GM19043 (cell line): ENCODE measurements around the gene SLC6A3.

ENCODE experiments used
- ATAC-seq: cut with Tn5 transposase; IDR thresholded peaks from one replicate; pipeline ENCODE4 v1.9.1; 2021; ENCODE audit warnings: low read depth; ENCODE audit not compliant: unreplicated experiment

Gene SLC6A3

DNA sequence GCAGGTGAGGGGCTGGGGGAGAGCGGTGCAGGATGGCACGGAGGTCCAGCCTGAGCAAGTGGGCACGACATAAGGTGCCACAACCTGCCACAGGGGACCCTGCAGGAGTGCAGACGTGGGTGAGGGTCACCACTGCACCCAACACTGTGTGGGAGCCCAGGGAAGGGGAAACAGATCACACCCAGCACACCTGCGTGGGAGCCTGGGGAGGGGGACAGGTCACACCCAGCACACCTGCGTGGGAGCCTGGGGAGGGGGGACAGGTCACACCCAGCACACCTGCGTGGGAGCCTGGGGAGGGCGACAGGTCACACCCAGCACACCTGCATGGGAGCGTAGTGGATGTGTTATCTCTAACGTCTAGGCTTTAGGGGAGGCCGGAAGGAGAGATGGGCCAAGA is 53.0 kb downstream of the SLC6A3 start:
- ATAC-seq = no peak

DNA sequence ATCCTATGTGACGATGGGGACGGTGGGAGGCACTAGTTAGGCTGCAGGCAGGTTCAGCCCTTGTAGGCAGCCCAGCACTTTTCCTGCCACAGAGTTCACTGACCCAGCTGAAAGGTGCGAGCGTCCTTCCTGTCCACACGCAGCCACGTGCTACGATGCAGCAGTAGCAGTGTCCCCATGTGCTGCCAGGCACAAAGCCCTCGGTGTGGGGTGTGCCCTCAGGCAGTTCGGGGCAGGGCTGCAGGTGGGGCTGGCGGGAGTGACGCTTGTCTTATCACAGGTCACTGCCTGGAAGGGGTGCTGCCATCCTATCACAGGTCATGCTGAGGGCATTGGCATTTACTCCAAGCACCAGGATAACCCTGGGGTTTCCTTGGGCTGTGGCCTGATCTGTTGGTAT is 53.5 kb downstream of the SLC6A3 start:
- ATAC-seq = no peak

DNA sequence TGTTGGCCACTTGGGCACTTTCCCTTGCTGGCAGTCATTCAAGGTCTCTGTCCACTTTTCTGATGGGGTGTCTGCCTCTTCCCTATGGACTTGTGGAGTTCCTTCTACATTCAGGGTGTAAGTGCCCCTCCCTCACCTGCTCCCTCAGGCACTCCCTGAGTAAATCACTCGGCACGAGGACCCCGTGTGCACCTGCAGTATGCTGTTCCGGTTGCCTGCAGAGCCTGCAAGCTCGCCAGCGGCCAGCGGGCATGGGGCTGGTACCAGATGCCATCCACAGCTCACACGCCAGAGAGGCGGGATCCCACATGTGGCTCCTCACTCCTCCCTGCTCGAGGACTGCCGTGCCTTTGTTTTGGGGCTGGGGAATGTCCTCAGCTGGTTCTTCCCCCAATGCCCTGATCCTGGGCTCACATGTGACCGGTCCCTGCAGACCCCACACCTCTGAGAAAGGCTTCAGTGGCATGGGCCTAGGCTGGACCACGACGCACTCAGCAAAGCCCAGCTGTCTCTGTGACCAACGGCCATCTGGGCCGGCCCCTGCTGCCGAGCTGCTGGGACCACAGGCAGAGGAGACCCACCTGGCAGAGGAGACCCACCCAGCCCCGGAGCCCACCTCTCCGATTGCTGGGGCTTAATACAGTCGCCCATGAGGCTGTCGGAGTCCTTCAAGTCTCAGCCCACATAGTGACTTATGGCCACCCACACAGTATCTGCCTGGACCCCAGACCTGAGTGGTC is 54.2 kb downstream of the SLC6A3 start:
- ATAC-seq = no peak

DNA sequence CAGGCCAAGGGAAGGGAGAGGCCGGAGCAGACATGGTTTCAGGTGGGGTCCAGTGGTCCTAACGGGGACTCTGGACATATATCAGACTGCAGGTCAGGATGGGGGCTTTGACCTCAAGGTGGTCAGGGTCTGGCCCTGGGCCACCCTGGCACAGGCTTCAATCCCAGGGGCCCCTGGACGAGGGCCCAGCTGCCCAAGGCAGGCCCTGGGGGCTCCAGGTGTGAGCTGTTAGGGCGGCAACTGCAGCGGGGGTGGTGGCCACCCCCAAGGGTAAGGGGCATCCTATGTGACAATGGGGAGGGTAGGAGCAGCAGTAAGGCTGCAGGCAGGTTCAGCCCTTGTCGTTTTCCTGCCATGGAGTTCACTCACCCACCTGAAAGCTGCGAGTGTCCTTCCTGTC is 54.9 kb downstream of the SLC6A3 start:
- ATAC-seq = no peak

DNA sequence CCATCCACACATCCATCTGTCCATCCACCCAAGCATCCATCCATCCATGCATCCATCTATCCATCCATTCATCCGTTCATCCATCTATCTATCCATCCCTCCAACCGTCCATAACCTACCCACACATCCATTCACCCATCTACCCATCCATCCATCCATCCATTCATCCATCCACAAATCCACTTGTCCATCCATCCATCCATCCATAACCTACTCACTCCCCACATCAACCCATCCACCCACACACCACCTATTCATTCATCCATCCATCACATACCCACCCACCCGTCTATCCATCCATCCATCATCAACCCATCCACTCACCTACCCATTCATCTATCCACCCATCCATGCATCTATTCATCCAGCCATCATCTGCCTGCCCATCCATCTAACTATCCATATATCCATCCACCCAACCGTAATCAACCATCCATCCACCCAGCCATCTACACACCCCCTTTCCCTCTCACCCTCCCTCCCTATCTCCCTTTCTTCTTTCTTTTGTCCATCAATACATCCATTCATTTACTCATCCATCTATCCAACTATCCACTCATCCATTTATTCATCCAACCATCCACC is 56.8 kb downstream of the SLC6A3 start:
- ATAC-seq = no peak

DNA sequence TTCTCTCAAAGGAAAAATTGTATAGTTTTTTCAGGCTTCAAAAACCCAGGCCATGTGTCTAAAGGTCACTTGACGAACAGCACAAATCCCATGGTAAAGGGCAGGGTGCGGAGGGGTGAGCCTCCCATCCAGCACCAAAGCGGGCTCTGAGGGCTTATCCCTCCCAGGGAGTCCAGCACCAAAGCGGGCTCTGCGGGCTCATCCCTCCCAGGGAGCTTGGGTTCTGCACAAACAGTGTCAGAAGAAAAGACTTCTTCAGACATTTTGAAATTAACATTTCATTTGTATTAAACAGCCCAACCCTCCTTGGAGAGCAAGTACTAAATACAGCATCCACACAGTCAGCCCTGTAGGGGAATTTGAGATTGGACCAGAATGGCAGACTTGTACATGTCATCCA is 57.4 kb downstream of the SLC6A3 start:
- ATAC-seq = no peak

DNA sequence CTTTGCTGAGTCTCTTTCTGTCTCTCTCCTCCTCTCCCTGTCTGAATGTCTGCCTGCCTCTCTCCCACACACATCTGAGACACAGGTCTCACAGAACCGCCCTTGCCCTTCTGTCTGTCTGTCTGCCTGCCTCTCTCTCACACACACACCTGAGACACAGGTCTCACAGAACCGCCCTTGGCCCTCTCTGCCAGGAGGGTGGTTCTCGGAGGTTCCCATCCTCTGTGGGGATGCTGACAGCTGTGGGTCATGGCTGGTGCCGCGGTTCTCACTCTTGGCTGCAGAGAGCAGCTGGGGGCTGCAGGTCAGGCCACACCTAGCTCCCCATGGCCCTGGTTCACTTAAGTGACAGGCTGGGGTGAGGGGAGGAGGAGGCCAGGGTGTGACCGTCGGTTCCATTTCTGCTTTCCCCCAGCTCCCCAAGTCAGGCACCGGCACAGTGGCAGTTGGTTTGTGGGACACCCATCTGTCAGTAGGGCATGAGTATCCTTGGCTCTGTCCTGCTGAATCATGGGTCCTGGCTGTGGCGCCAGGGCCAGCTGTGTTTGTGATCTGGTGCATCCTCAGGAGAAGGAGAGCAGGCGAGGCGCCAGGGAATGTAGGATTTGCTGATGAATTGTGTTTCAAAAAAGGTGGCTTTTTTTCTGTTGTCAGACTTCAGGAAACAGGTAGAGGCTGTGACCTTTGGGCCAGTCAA is 58.0 kb downstream of the SLC6A3 start:
- ATAC-seq = no peak

DNA sequence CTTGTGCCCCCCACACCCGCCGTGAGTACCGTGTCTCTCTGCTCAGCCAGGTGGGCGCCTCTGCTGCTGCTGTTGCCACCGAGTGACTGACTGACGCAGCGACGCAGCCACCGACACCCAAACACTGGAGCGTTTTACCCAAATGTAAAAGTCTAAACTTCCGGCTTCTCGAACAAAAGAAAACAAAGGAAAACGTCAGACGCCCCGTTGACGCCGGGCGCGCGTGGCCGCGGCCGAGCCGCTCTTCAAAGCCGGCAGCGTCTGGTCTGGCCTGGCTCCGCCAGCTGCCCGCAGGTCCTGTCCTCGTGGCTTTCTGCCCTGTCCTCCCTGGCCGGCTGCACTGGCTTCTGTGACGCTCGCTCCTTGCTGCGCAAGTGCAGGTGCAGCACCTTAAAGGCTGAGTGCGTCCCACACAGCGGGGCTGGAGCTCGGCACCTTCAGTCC is 58.9 kb downstream of the SLC6A3 start:
- ATAC-seq = peak; percentile 39

DNA sequence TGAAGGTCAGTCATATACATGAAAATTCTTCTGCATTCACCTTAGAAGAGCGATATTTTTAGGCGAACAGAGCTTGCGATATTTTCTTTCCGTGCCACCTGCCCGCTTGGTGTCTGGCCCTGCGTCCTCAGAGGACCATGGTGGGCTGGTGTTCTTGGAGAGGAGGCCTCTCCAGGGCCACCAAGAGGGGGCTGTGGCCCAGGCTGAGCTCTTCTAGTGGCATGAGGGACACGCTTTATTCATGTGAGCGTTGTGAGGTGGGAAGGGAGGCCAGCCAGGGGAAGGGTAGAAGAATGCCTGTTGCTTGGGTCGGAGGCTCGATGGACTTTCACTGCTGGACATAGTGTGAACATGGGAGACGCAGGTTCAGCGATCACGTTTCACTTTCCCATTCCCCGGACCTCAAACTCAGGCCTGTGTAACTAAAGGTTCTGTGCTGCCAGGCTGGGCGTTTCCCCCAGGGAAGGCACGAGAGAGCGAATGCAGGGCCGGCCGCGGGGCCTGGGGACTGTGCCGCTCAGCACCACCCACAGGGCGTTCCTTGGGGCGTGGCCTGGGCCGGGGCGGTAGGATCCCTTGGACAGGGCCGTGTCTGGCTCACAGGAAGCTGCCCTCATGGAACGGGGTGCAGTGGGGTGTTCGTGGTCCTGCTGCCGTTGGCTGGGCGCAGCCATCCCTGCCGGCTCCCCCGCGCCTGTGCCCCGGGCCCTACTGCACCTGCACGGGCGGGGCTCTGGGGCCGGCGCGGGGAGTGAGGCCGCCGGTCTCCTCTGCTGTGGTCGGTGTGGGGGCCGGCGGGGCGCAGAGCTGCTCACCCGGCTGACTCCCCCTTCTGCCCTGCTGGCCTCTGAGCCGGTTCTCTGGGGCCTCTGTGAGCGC is 59.6 kb downstream of the SLC6A3 start:
- ATAC-seq = peak; percentile 86

DNA sequence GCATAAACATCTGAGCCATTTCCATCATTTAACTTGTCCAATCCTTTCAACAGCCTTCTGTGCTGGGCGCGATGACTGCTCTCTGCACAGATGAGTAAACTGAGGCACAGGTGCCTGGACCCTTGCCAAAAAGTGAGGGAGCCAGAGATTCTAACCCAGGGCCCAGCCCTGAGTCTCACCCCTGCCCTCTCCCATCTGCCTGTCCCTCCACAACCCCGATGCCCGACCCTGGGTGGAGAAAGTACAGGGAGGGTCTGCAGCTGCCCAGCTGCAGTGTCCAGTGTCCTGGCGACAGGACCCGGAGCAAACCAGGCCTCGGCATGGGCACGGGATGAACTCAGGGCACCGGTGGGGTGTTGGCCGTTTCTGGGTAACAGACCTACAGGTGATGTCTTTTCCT is 60.7 kb downstream of the SLC6A3 start:
- ATAC-seq = no peak

DNA sequence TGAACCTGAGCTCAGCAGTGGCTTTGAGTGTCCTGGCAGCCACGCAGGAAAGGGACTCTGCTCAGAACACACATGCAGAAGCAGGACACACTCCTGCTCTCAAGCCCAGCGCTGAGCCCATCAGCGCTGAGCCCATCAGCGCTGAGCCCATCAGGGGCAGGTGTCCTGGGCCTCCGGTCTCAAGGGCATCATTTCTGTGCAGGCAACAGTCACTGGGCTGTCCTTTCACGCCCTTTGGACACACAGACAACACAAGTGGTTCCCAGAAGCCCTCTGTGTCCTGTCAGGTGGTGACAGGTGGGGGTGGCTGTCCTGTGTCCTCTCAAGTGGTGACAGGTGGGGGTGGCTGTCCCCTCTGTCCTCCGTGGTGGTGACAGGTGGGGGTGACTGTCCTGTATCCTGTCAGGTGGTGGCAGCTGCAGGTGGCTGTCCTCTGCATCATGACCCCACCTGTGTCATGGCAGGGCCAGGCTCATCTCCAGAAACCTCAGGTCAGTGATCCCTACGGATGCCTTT is 61.3 kb downstream of the SLC6A3 start:
- ATAC-seq = no peak

DNA sequence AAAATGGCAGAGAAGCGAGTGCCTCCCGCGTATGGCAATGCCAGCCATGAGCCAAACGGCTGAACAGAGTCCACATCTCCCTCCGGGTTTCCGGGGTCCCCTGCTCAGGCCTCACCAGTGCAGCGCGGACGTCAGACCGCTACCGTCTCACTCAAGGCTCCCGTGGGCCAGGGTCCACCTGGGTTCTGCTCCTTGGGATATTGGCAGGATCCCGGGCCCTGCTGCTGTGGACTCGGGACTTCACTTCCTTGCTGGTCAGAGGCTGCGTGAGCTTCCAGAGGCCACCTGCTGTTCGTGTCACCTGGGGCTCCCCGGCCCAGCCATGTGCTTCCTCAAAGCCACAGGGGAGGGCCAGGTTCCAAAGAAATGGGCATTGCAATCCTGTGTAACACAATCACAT is 61.9 kb downstream of the SLC6A3 start:
- no peak for ATAC-seq

DNA sequence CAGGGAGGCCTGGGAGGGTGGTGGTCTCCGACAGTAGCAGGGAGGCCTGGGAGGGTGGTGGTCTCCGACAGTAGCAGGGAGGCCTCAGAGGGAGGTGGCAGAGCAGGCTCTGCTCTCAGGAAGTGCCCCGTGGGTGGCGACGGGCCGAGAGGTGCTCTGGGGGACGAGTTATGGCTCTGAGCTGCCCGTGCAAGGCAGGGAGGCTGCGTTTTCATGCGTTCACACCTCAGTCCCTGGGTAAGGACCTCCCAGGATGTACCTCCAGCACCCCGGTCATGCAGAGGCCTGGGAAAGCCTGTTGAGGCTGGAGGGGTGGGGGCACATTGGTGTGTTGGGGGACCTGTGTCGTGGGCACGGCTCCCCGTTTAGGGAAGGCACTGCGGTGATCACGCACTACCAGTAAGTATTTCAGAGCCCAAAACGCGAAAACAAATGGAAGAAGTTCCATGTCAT is 63.0 kb downstream of the SLC6A3 start:
- no peak for ATAC-seq

DNA sequence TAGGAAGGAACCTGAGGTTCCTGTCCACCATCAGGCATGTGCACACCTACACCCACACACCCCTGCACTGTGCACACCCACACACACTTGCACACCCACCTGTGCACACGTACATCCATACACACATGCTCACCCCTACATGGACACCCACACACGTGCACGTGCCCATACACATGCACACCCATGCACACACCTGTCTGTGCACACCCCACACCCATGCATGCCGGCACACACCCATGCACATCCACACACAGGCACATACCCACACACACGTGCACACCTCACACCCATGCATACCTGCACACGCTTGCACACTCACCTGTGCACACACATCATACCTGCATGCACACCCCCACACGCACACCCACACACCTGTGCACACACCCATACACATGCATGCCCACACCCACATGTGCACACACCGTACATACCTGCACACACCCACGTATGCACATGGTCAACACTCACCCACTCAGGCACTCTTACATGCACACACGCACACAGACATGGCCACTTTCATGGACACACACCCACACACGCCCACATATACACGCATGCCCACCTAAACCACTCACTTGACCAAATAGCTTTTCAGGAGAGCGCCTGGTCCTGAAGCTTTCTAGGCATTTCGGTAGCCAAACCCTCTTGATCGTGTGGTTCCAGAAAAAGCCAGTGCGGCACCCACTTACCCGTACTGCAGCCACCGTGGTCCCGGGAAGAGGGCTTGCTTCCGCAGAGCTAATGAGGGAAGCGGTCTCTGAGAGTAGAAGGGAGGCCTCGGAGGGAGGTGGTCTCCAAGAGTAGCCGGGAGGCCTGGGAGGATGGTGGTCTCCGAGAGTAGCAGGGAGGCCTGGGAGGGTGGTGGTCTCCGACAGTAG is 63.6 kb downstream of the SLC6A3 start:
- ATAC-seq = no peak

DNA sequence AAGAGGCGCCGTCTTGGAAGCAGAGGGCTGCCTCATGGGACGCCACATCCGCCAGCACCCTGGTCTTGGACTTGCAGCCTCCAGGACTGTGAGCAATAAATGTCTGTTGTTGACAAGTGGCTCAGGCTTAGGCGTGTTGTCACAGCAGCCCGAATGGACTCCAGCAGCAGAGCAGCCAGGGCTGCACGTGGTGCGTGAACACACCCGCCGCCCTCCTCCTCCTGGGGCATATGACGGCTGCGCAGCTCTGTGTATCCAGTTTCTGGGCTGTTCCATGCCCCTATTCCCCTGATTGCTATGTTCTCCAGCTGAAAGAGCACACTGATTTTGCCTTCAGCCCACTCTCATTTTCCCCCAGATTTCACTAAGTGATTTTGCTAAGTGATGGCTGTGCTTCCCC is 64.3 kb downstream of the SLC6A3 start:
- ATAC-seq = no peak

DNA sequence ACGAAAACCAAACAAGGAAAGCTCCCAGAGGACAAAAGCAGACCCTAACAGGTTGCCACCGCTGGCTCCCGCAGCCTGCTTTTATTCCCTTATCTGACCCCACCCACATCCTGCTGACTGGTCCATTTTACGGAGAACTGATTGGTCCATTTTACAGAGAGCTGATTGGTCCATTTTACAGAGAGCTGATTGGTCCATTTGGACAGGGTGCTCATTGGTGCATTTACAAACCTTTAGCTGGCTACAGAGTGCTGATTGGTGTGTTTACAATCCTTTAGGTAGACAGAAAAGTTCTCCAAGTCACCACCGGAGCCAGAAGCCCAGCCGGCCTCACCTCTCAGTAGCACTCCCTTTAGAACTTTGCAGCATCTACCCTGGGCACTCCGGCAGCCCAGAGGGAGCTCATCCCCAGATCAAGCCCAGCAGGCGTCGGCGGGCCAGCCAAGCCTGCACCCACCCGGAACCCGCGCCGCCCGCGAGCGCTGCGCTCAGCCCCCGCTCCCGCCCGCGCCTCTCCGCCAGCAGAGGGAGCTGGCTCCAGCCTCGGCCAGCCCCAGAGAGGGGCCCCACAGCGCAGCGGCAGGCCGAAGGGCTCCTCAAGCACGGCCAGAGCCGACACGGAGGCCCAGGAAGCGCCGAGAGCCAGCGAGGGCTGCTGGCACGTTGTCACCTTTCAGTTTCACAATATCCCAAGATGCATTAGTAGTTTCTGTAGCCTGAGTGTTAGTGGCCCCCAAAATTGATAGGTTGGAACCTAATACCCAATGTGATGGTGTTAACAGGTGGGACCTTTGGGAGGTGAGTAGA is 65.0 kb downstream of the SLC6A3 start:
- peak; percentile 71 for ATAC-seq

DNA sequence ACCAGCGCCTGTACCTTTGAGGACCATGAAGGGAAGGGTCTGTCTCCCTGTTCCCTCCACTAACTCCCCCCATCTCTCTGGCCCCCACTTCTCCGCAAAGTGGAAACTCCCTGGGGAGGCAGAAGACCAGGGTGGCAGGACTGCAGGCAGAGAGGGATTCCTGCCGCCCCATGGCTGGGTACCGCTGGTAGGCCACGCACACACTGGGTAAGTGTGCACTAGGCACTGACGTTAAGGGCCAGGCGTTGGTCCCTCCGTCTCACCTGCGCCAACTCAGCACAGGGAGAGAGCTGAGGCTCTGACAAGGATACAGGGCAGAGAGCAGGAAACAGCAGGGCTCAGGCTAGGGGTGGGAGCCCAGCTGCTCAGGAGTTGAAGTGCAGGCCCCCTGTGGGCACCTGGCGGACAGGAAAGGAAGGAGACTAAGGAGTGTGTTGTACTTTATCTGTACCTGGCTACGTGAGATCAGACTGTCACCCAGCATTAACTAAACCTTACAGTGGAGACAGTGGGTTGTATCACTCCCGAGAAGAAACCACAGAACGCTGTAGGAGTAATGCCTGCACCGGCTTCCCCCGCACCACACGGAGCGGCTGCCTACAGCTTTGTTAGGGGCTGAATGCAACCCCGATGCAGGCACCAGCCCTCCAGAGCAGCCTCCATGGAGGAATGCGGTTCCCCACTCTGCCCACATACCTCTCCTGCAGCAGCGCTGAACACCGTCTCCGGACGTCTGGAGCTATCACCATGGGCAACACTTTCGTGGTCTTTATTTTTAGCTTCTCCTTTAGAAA is 66.2 kb downstream of the SLC6A3 start:
- no peak for ATAC-seq

DNA sequence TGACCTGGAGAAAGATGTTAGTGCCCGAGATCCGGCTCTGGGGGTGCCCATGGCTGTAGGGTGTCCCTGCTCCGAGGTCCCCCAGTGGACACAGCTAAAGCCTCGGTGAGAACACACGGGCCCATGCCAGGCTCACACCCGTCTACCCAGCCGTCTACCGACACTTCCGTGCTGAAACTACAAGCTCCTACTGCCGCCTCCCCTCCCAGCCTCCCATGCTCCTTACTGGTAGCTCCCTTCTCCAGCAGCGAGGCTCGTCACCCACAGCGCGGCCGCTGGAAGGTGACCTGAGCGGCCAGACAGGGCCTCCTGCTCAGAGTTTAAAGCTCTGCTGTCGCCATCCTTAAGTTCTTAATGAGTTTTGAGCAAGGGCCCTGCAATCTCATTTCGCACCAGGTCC is 67.1 kb downstream of the SLC6A3 start:
- ATAC-seq = no peak
